ENCODE results near the gene AZGP1.

AZGP1 gene

GRCh38 chr7:99947608-99948007, 28.2 kb downstream of the AZGP1 start:
- Histone ChIP-seq H3F3A (ENCODE audit: insufficient read depth, low read length) (no peaks in the 10 kb centered on the region), H3K27ac (ENCODE audit: low read depth, low read length, poor library complexity, severe bottlenecking) (no peak overlapping the region), H3K9me2 (ENCODE audit: low read depth, low read length) (no peaks in the 10 kb centered on the region), H3K4me1 (ENCODE audit: insufficient read depth, low read length, severe bottlenecking) (peaks cover 12% of the 10 kb centered on the region), H3K79me2 (ENCODE audit: insufficient read depth, low read length) (no peaks in the 10 kb centered on the region), H3K9ac (ENCODE audit: low read length) (no peak overlapping the region), H2AFZ (ENCODE audit: low read length) (no peak overlapping the region), H3K27me3 (ENCODE audit: insufficient read depth, low read length) (no peaks in the 10 kb centered on the region; the same call in 1 of the 2 replicates), H3K36me3 (ENCODE audit: insufficient read depth, low read length) (no peaks in the 10 kb centered on the region), H3K4me3 (ENCODE audit: low read depth, low read length, poor library complexity, severe bottlenecking) (no peak overlapping the region), H3K4me2 (ENCODE audit: low read length) (no peak overlapping the region), H4K20me1 (ENCODE audit: insufficient read depth, low read length) (no peaks in the 10 kb centered on the region), H3K9me3 (ENCODE audit: low read length) (peaks cover 9% of the 10 kb centered on the region)
- no peak for TF ChIP-seq EZH2 (IDR thresholded peaks at IDR 0.05; ENCODE audit: borderline replicate concordance, low read length)
- TF ChIP-seq, protein P1, sequence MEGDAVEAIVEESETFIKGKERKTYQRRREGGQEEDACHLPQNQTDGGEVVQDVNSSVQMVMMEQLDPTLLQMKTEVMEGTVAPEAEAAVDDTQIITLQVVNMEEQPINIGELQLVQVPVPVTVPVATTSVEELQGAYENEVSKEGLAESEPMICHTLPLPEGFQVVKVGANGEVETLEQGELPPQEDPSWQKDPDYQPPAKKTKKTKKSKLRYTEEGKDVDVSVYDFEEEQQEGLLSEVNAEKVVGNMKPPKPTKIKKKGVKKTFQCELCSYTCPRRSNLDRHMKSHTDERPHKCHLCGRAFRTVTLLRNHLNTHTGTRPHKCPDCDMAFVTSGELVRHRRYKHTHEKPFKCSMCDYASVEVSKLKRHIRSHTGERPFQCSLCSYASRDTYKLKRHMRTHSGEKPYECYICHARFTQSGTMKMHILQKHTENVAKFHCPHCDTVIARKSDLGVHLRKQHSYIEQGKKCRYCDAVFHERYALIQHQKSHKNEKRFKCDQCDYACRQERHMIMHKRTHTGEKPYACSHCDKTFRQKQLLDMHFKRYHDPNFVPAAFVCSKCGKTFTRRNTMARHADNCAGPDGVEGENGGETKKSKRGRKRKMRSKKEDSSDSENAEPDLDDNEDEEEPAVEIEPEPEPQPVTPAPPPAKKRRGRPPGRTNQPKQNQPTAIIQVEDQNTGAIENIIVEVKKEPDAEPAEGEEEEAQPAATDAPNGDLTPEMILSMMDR (IDR thresholded peaks at IDR 0.05; ENCODE audit: low read length): no peak

DNA sequence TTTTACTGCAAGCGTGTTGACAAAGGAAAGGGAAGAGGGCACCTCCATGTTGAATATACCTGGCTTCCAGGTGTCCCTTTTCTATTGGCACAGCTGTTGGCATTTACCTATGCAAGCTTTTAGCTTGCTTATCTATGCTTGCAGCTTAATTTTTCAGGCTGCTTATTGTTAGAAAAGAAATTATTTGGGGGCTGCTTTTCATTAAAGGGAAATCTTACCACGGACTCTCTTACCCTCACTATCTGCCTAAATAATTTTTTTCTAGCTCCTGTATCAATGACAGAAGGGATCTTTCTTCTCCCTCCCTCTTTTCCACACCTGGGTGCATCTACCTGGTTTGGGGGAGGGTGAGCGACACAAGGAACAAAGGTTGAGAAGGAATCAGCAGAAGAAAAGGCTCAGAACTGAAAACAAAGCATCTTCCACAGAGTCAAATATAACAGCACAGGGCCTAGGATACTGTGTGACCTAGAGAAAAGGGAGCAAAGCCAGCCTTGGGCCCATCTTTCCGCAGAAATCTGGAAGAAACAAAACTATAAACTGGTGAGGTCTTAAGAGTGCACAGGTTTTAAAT, 31.2 kb downstream of the AZGP1 start:
- Histone ChIP-seq H3K36me3 (ENCODE audit: insufficient read depth, low read length) (no peaks in the 10 kb centered on the region), H3K4me1 (ENCODE audit: insufficient read depth, low read length, severe bottlenecking) (peaks cover 12% of the 10 kb centered on the region), H3K4me2 (ENCODE audit: low read length) (no peak overlapping the region), H3K4me3 (ENCODE audit: low read depth, low read length, poor library complexity, severe bottlenecking) (no peak overlapping the region), H2AFZ (ENCODE audit: low read length) (no peak overlapping the region), H3K27ac (ENCODE audit: low read depth, low read length, poor library complexity, severe bottlenecking) (no peak overlapping the region), H3K9me3 (ENCODE audit: low read length) (no peaks in the 10 kb centered on the region; the same call in 1 of the 2 replicates), H3K9me2 (ENCODE audit: low read depth, low read length) (no peaks in the 10 kb centered on the region), H3K9ac (ENCODE audit: low read length) (no peak overlapping the region), H4K20me1 (ENCODE audit: insufficient read depth, low read length) (no peaks in the 10 kb centered on the region), H3K79me2 (ENCODE audit: insufficient read depth, low read length) (no peaks in the 10 kb centered on the region), H3F3A (ENCODE audit: insufficient read depth, low read length) (no peaks in the 10 kb centered on the region), H3K27me3 (ENCODE audit: insufficient read depth, low read length) (no peaks in the 10 kb centered on the region; the same call in 1 of the 2 replicates)
- no peak for TF ChIP-seq EZH2 (IDR thresholded peaks at IDR 0.05; ENCODE audit: borderline replicate concordance, low read length)
- TF ChIP-seq, protein P1 (IDR thresholded peaks at IDR 0.05; ENCODE audit: low read length): no peak

- Histone ChIP-seq H3K36me3 (ENCODE audit: insufficient read depth, low read length) (no peaks in the 10 kb centered on the region), H3K79me2 (ENCODE audit: insufficient read depth, low read length) (no peaks in the 10 kb centered on the region), H3K4me3 (ENCODE audit: low read depth, low read length, poor library complexity, severe bottlenecking) (no peak overlapping the region), H4K20me1 (ENCODE audit: insufficient read depth, low read length) (no peaks in the 10 kb centered on the region), H3K9me2 (ENCODE audit: low read depth, low read length) (no peaks in the 10 kb centered on the region), H3K9ac (ENCODE audit: low read length) (no peak overlapping the region), H3K4me1 (ENCODE audit: insufficient read depth, low read length, severe bottlenecking) (peaks cover 12% of the 10 kb centered on the region), H3K27ac (ENCODE audit: low read depth, low read length, poor library complexity, severe bottlenecking) (no peak overlapping the region), H2AFZ (ENCODE audit: low read length) (no peak overlapping the region), H3F3A (ENCODE audit: insufficient read depth, low read length) (no peaks in the 10 kb centered on the region), H3K4me2 (ENCODE audit: low read length) (no peak overlapping the region), H3K27me3 (ENCODE audit: insufficient read depth, low read length) (no peaks in the 10 kb centered on the region; the same call in 1 of the 2 replicates), H3K9me3 (ENCODE audit: low read length) (peaks cover 6% of the 10 kb centered on the region)
- TF ChIP-seq EZH2 (IDR thresholded peaks at IDR 0.05; ENCODE audit: borderline replicate concordance, low read length): no peak
- TF ChIP-seq, protein P1 (IDR thresholded peaks at IDR 0.05; ENCODE audit: low read length): no peak
Measured at GRCh38 chr7:99943641-99944496, 32.0 kb downstream of the AZGP1 start.
